PFSK-1 (cell line): ENCODE results near the gene XDH.

Experiments
- POLR2AphosphoS5 ChIP-seq: IDR thresholded peaks from 2 replicates; pipeline ENCODE4 v1.6.1; 2012; ENCODE audit warnings: low read depth, mild to moderate bottlenecking, control low read depth, low read length, moderate library complexity
- SIN3A ChIP-seq: IDR thresholded peaks from 2 replicates; pipeline ENCODE4 v1.6.1; 2012; ENCODE audit warnings: mild to moderate bottlenecking, low read length, moderate library complexity, borderline replicate concordance; ENCODE audit not compliant: insufficient read depth
- TAF1 ChIP-seq: IDR thresholded peaks from 2 replicates; pipeline ENCODE4 v1.6.1; 2012; ENCODE audit warnings: low read length, control low read depth, borderline replicate concordance; ENCODE audit not compliant: insufficient read depth
- TF ChIP-seq, protein P1 (sequence below), 2 experiments: IDR thresholded peaks; 2 replicates each; pipeline versions ENCODE4 v1.6.1 to v1.8.0; 2011 to 2012; ENCODE audit warnings: low read depth in 2 of 2, low read length in 2 of 2, control low read depth in 1 of 2, inconsistent platforms in 1 of 2, mild to moderate bottlenecking in 1 of 2, moderate library complexity in 1 of 2; ENCODE audit not compliant: insufficient read depth in 1 of 2

DNA sequence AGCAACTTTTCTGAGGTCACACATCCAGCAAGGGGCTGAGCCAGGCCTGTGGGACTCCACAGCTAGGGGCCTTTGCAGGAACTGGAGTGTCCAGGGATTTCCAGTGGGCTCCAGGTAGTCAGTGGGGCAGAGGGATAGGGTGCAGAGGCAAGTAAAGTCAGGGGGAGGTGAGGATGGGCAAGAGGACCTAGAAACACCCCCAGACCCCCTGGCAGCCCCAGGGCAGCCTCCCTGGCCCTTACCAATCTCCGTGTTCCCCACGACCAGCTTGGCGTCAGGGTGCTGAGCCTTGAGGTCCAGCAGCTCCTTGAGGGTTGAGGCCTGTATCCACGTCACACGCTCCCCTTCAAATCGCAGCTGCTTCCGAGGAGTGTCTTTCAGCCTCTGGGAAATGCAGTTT, 28.4 kb downstream of the XDH start:
- TF ChIP-seq POLR2AphosphoS5 (no peak), TAF1 (no peak), SIN3A (no peak)
- TF ChIP-seq, protein P1, sequence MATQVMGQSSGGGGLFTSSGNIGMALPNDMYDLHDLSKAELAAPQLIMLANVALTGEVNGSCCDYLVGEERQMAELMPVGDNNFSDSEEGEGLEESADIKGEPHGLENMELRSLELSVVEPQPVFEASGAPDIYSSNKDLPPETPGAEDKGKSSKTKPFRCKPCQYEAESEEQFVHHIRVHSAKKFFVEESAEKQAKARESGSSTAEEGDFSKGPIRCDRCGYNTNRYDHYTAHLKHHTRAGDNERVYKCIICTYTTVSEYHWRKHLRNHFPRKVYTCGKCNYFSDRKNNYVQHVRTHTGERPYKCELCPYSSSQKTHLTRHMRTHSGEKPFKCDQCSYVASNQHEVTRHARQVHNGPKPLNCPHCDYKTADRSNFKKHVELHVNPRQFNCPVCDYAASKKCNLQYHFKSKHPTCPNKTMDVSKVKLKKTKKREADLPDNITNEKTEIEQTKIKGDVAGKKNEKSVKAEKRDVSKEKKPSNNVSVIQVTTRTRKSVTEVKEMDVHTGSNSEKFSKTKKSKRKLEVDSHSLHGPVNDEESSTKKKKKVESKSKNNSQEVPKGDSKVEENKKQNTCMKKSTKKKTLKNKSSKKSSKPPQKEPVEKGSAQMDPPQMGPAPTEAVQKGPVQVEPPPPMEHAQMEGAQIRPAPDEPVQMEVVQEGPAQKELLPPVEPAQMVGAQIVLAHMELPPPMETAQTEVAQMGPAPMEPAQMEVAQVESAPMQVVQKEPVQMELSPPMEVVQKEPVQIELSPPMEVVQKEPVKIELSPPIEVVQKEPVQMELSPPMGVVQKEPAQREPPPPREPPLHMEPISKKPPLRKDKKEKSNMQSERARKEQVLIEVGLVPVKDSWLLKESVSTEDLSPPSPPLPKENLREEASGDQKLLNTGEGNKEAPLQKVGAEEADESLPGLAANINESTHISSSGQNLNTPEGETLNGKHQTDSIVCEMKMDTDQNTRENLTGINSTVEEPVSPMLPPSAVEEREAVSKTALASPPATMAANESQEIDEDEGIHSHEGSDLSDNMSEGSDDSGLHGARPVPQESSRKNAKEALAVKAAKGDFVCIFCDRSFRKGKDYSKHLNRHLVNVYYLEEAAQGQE (IDR thresholded peaks at IDR 0.05; ENCODE audit: insufficient read depth in 1 of 2, low read depth in 2 of 2, low read length in 2 of 2): no peak
